Loucy (cell line): ENCODE data around the gene LXN.

ENCODE experiments used
- H2AFZ ChIP-seq: fragments of 200-600 bp; sonication (generic); 2 replicates; pipeline ENCODE4 v1.6.0; 2016; ENCODE audit warnings: antibody characterized with exemption, mild to moderate bottlenecking, low read length, moderate library complexity
- H3F3A ChIP-seq: fragments of 200-600 bp; 2 replicates; pipeline ENCODE4 v1.6.0; 2016; ENCODE audit warnings: antibody characterized with exemption, low read depth, mild to moderate bottlenecking
- H3K27me3 ChIP-seq: fragments of 200-600 bp; sonication (generic); 2 replicates; pipeline ENCODE4 v1.6.1; 2014; ENCODE audit warnings: low read length, mild to moderate bottlenecking; ENCODE audit not compliant: insufficient read depth, poor library complexity, severe bottlenecking
- H3K36me3 ChIP-seq: fragments of 200-600 bp; sonication (generic); 2 replicates; pipeline ENCODE4 v1.6.1; 2016; ENCODE audit warnings: low read length; ENCODE audit not compliant: insufficient read depth
- H3K4me1 ChIP-seq: fragments of 200-600 bp; sonication (generic); 2 replicates; pipeline ENCODE4 v1.5.1; 2014; ENCODE audit warnings: low read length, mild to moderate bottlenecking; ENCODE audit not compliant: insufficient read depth, poor library complexity, severe bottlenecking
- H3K4me2 ChIP-seq: fragments of 200-600 bp; sonication (generic); 2 replicates; pipeline ENCODE4 v1.6.0; 2014; ENCODE audit warnings: antibody characterized with exemption, low read length, low read depth, mild to moderate bottlenecking; ENCODE audit not compliant: poor library complexity, severe bottlenecking
- H3K4me3 ChIP-seq: fragments of 200-600 bp; sonication (generic); 2 replicates; pipeline ENCODE4 v1.5.1; 2014; ENCODE audit warnings: low read length, mild to moderate bottlenecking, mixed read lengths; ENCODE audit not compliant: poor library complexity, severe bottlenecking
- H3K79me2 ChIP-seq: fragments of 200-600 bp; sonication (generic); 2 replicates; pipeline ENCODE4 v1.6.1; 2014; ENCODE audit warnings: low read length; ENCODE audit not compliant: insufficient read depth
- H3K9ac ChIP-seq: fragments of 200-600 bp; sonication (generic); 2 replicates; pipeline ENCODE4 v1.6.0; 2014; ENCODE audit warnings: mild to moderate bottlenecking, low read depth, low read length, moderate library complexity; ENCODE audit not compliant: poor library complexity, severe bottlenecking
- H3K9me2 ChIP-seq: fragments of 200-600 bp; sonication (generic); replicated peaks from 2 replicates; pipeline ENCODE4 v1.6.1; 2016; ENCODE audit warnings: low read depth, low read length, mixed read lengths
- H3K9me3 ChIP-seq: fragments of 200-600 bp; sonication (generic); 2 replicates; pipeline ENCODE4 v1.6.1; 2014; ENCODE audit warnings: mild to moderate bottlenecking, antibody characterized with exemption, low read length, low read depth; ENCODE audit not compliant: insufficient read depth
- H4K20me1 ChIP-seq: fragments of 200-600 bp; sonication (generic); 2 replicates; pipeline ENCODE4 v1.6.0; 2014; ENCODE audit warnings: antibody characterized with exemption, low read length, mild to moderate bottlenecking; ENCODE audit not compliant: insufficient read depth, poor library complexity, severe bottlenecking
- CTCF ChIP-seq: fragments of 200-600 bp; sonication (generic); conservative IDR thresholded peaks from 2 replicates; pipeline ENCODE4 v1.5.1; 2014; ENCODE audit warnings: mild to moderate bottlenecking, antibody characterized with exemption, low read length
- EZH2phosphoT487 ChIP-seq: fragments of 200-600 bp; IDR thresholded peaks from 2 replicates; pipeline ENCODE4 v1.6.1; 2018; ENCODE audit warnings: antibody characterized with exemption, mild to moderate bottlenecking, moderate library complexity, borderline replicate concordance

The LXN gene

GRCh38 chr3:158717576-158717975 is 45.1 kb upstream of the LXN start:
- Histone ChIP-seq H2AFZ (no peak overlapping the region), H3K79me2 (no peaks in the 10 kb centered on the region), H3K36me3 (no peaks in the 10 kb centered on the region; the same call in 1 of the 2 replicates), H3K9ac (no peak overlapping the region), H3K27me3 (no peaks in the 10 kb centered on the region), H4K20me1 (no peaks in the 10 kb centered on the region), H3K4me2 (no peak overlapping the region), H3F3A (no peaks in the 10 kb centered on the region), H3K4me1 (peaks cover 5% of the 10 kb centered on the region), H3K9me2 (no peaks in the 10 kb centered on the region), H3K4me3 (no peak overlapping the region), H3K9me3 (no peaks in the 10 kb centered on the region)
- TF ChIP-seq CTCF (no peak), EZH2phosphoT487 (no peak)

- H3K9ac ChIP-seq: no peak overlapping the region
- H3K9me2 ChIP-seq: no peaks in the 10 kb centered on the region
- H3K4me2 ChIP-seq: no peak overlapping the region
- no peaks in the 10 kb centered on the region for H3K27me3 ChIP-seq
- H3K36me3 ChIP-seq: peaks cover 2% of the 10 kb centered on the region; the same call in 1 of the 2 replicates
- no peak for TF ChIP-seq EZH2phosphoT487
- no peak for TF ChIP-seq CTCF
- H3F3A ChIP-seq: no peaks in the 10 kb centered on the region
- no peaks in the 10 kb centered on the region for H3K79me2 ChIP-seq
- H3K4me1 ChIP-seq: peaks cover 5% of the 10 kb centered on the region
- no peaks in the 10 kb centered on the region for H4K20me1 ChIP-seq
- H3K4me3 ChIP-seq: no peak overlapping the region
- H2AFZ ChIP-seq: no peak overlapping the region
- H3K9me3 ChIP-seq: no peaks in the 10 kb centered on the region
Observed at GRCh38 chr3:158713094-158713499, 40.6 kb upstream of the LXN start.

- Histone ChIP-seq H3K4me2 (no peak overlapping the region), H3F3A (no peaks in the 10 kb centered on the region), H2AFZ (no peak overlapping the region), H3K79me2 (no peaks in the 10 kb centered on the region), H3K9me3 (no peaks in the 10 kb centered on the region), H3K27me3 (no peaks in the 10 kb centered on the region), H3K9me2 (no peaks in the 10 kb centered on the region), H3K4me3 (no peak overlapping the region), H3K36me3 (peaks cover 6% of the 10 kb centered on the region; the same call in 1 of the 2 replicates), H3K9ac (no peak overlapping the region), H3K4me1 (peaks cover 5% of the 10 kb centered on the region), H4K20me1 (no peaks in the 10 kb centered on the region)
- no peak for TF ChIP-seq EZH2phosphoT487
Observed at GRCh38 chr3:158712443-158712842, 40.0 kb upstream of the LXN start.

- Histone ChIP-seq H3K4me2 (no peak overlapping the region), H3K9me3 (no peaks in the 10 kb centered on the region), H3K9me2 (no peaks in the 10 kb centered on the region), H3K79me2 (no peaks in the 10 kb centered on the region), H4K20me1 (no peaks in the 10 kb centered on the region), H3K9ac (no peak overlapping the region), H3K36me3 (peaks cover 6% of the 10 kb centered on the region; the same call in 1 of the 2 replicates), H2AFZ (no peak overlapping the region), H3K27me3 (no peaks in the 10 kb centered on the region), H3F3A (no peaks in the 10 kb centered on the region), H3K4me1 (peaks cover 5% of the 10 kb centered on the region), H3K4me3 (no peak overlapping the region)
- no peak for TF ChIP-seq CTCF
- no peak for TF ChIP-seq EZH2phosphoT487
Observed at GRCh38 chr3:158711886-158712285, 39.4 kb upstream of the LXN start.
